Smooth muscle cell (in vitro differentiated cells): Measurements from ENCODE around the gene TAF13. TPM values are rescaled to one million over a fixed set of nuclear protein-coding genes. Genes with fewer than 3 reads are reported as not detected.

ENCODE experiments used
- DNase-seq: peaks from one replicate; lab custom pipeline; 2025; ENCODE audit not compliant: unreplicated experiment; lab: John Stamatoyannopoulos, UW
- H2AFZ ChIP-seq: fragments of 200-600 bp; sonication (generic); 2 replicates; pipeline ENCODE4 v1.6.0; 2016; ENCODE audit warnings: antibody characterized with exemption, low read depth, mild to moderate bottlenecking
- H3F3A ChIP-seq: fragments of 200-600 bp; sonication (generic); 2 replicates; pipeline ENCODE4 v1.6.0; 2017; ENCODE audit warnings: antibody characterized with exemption, low read depth
- H3K27ac ChIP-seq: fragments of 200-600 bp; sonication (generic); 2 replicates; pipeline ENCODE4 v1.5.1; 2016; ENCODE audit warnings: low read depth, mild to moderate bottlenecking
- H3K27me3 ChIP-seq: fragments of 200-600 bp; sonication (generic); 2 replicates; pipeline ENCODE4 v1.6.1; 2016; ENCODE audit warnings: low read depth, mild to moderate bottlenecking
- H3K36me3 ChIP-seq: fragments of 200-600 bp; sonication (generic); 2 replicates; pipeline ENCODE4 v1.5.1; 2016; ENCODE audit warnings: low read depth
- H3K4me1 ChIP-seq: fragments of 200-600 bp; sonication (generic); 2 replicates; pipeline ENCODE4 v1.5.1; 2016; ENCODE audit warnings: low read depth
- H3K4me2 ChIP-seq: fragments of 200-600 bp; sonication (generic); 2 replicates; pipeline ENCODE4 v1.6.0; 2016; ENCODE audit warnings: mild to moderate bottlenecking
- H3K4me3 ChIP-seq: fragments of 200-600 bp; sonication (generic); 2 replicates; pipeline ENCODE4 v1.5.1; 2016; ENCODE audit warnings: mild to moderate bottlenecking
- H3K79me2 ChIP-seq: fragments of 200-600 bp; sonication (generic); 2 replicates; pipeline ENCODE4 v1.6.0; 2016; ENCODE audit warnings: low read depth, mild to moderate bottlenecking
- H3K9ac ChIP-seq: fragments of 200-600 bp; sonication (generic); 2 replicates; pipeline ENCODE4 v1.6.0; 2016; ENCODE audit warnings: low read depth
- H3K9me3 ChIP-seq: fragments of 200-600 bp; sonication (generic); replicated peaks from 2 replicates; pipeline ENCODE4 v1.5.1; 2016; ENCODE audit warnings: low read depth
- H4K20me1 ChIP-seq: fragments of 200-600 bp; sonication (generic); 2 replicates; pipeline ENCODE4 v1.6.0; 2016; ENCODE audit warnings: low read depth
- WGBS: methylation state at CpG from one replicate; pipeline ENCODE4 v1.1.7; 2016; ENCODE audit warnings: low lambda C conversion rate; 5-methylcytosine and 5-hydroxymethylcytosine counted together
- polyA plus RNA-seq: library from polyadenylated mRNA; unstranded; fragments of >200 nt; fragmentation: Nextera tagmentation; extraction: Ambion mirVana; gene quantifications from 2 replicates; pipeline ENCODE4 v1.2.1, GENCODE V29; 2016
- total RNA-seq: library from RNA; depleted of rRNA; stranded (reverse); fragments of >200 nt; gene quantifications from 2 replicates; pipeline ENCODE4 v1.2.3, GENCODE V29; 2014
- TF ChIP-seq, protein P1 (sequence below): fragments of 200-600 bp; sonication (generic); IDR thresholded peaks from 2 replicates; pipeline ENCODE4 v1.5.1; 2017; ENCODE audit warnings: borderline replicate concordance, mild to moderate bottlenecking, antibody characterized with exemption; ENCODE audit not compliant: insufficient read depth, poor library complexity, severe bottlenecking

TAF13 gene
- total and polyA plus RNA-seq, 2 experiments from 2014 or later: 30.1 to 110 TPM

DNA sequence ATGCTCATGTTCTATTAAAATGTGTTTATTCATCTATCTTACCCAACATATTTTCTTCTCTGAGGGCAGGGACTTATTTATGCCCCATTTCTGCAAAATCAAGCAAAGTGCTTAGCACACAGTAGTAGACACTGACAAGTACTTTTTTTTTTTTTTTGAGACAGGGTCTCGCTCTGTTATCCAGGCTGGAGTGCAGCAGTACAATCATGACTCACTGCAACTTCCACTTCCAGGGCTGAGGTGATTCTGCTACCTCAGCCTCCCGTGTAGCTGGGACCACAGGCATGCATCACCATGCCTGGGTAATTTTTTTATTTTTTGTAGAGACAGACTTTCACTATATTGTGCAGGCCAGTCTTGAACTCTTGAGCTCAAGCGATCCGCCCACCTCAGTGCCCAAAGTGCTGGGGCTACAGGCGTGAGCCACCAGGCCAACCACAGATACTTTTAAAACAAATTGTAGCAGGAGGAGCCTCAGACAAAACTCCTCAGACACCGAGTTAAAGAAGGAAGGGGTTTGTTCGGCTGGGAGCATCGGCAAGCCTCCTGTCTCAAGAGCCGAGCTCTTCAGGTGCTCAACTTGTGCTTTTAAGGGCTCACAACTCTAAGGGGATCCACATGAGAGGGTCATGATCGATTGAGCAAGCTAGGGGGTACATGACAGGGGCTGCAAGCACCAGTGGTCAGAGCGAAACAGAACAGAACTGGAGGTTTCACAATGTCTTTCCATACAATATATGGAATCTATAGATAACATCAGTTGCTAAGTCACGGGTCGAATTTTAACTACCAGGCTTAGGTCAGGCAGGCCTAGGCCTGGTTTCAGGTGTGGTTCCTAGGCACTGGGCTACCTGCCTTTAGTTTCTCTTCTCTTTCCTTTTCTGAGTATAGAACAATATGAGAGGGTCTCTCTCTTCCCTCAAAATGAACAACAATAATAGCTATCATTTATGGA, 9.0 kb upstream of the TAF13 start:
- Histone ChIP-seq H3F3A (no peaks in the 10 kb centered on the region), H3K27ac (no peak overlapping the region), H3K4me3 (no peak overlapping the region), H3K9ac (no peak overlapping the region), H3K36me3 (no peaks in the 10 kb centered on the region), H3K79me2 (no peaks in the 10 kb centered on the region), H3K9me3 (no peaks in the 10 kb centered on the region), H3K4me1 (no peaks in the 10 kb centered on the region), H3K4me2 (no peak overlapping the region), H3K27me3 (no peaks in the 10 kb centered on the region), H2AFZ (no peak overlapping the region), H4K20me1 (no peaks in the 10 kb centered on the region)
- 78% methylated on average over 13 of the region's 13 CpGs for WGBS
- DNase-seq: no peak
- TF ChIP-seq, protein P1, sequence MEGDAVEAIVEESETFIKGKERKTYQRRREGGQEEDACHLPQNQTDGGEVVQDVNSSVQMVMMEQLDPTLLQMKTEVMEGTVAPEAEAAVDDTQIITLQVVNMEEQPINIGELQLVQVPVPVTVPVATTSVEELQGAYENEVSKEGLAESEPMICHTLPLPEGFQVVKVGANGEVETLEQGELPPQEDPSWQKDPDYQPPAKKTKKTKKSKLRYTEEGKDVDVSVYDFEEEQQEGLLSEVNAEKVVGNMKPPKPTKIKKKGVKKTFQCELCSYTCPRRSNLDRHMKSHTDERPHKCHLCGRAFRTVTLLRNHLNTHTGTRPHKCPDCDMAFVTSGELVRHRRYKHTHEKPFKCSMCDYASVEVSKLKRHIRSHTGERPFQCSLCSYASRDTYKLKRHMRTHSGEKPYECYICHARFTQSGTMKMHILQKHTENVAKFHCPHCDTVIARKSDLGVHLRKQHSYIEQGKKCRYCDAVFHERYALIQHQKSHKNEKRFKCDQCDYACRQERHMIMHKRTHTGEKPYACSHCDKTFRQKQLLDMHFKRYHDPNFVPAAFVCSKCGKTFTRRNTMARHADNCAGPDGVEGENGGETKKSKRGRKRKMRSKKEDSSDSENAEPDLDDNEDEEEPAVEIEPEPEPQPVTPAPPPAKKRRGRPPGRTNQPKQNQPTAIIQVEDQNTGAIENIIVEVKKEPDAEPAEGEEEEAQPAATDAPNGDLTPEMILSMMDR: no peak

DNA sequence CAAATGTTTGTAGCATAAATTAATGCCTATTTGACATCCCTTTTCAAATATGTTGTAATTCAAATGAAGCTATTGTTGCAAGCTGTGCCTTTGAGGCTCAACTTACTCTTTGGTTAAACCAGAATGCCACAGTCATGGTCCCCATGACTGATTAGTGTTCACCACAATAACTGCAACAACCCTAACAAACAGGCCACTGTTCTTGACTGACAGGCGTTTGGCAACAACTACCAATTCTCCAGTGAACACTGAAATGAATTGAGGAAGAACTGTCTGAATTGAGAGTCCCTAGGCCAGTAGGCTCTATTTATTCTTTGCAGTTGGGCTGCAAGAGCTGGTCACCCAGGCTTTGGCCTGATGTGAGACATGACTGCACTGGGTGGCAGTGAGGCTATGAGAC, 8.1 kb upstream of the TAF13 start:
- no peaks in the 10 kb centered on the region for H3K4me1 ChIP-seq
- TF ChIP-seq, protein P1: no peak

DNA sequence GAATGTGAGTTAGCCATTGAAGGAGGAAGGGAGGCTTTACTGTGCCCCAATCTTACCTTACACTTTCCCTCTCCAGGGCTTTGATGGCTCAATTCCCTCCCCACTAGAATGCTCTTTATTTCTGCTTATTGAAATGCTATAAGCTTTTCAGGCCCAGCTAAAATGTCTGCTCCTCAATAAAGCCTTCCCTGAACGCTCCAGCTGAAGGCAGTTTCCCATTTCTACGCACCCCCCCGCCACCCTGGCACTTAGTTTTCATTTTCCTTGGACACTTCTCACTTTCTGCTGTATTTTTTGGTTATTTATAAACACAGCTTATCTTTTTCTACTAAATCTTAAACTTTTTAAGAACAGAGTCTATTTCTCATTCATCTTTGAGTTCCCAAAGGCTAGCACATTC, 7.7 kb upstream of the TAF13 start:
- TF ChIP-seq, protein P1: no peak
- no peaks in the 10 kb centered on the region for H4K20me1 ChIP-seq
- no peaks in the 10 kb centered on the region for H3K36me3 ChIP-seq
- H3K9ac ChIP-seq: no peak overlapping the region
- WGBS: 92% methylated on average over 3 of the region's 3 CpGs
- DNase-seq: no peak
- H3K27me3 ChIP-seq: no peaks in the 10 kb centered on the region
- no peaks in the 10 kb centered on the region for H3F3A ChIP-seq
- H3K79me2 ChIP-seq: no peaks in the 10 kb centered on the region
- H2AFZ ChIP-seq: no peak overlapping the region
- H3K4me1 ChIP-seq: no peaks in the 10 kb centered on the region
- H3K4me3 ChIP-seq: no peak overlapping the region
- H3K9me3 ChIP-seq: no peaks in the 10 kb centered on the region
- no peak overlapping the region for H3K27ac ChIP-seq
- no peak overlapping the region for H3K4me2 ChIP-seq

More for the DNA sequence above, 8.1 kb upstream of the TAF13 start:
- H3F3A ChIP-seq: no peaks in the 10 kb centered on the region
- no peak for DNase-seq
- H3K9me3 ChIP-seq: no peaks in the 10 kb centered on the region
- no peaks in the 10 kb centered on the region for H3K79me2 ChIP-seq
- H3K4me2 ChIP-seq: no peak overlapping the region
- H2AFZ ChIP-seq: no peak overlapping the region
- H4K20me1 ChIP-seq: no peaks in the 10 kb centered on the region
- H3K9ac ChIP-seq: no peak overlapping the region
- 78% methylated on average over 1 of the region's 1 CpG for WGBS
- no peaks in the 10 kb centered on the region for H3K36me3 ChIP-seq
- no peak overlapping the region for H3K27ac ChIP-seq
- no peaks in the 10 kb centered on the region for H3K27me3 ChIP-seq
- H3K4me3 ChIP-seq: no peak overlapping the region
